ENCODE results near the gene FAM193A. TPM values are rescaled to one million over a fixed set of nuclear protein-coding genes. Genes with fewer than 3 reads are reported as not detected.
A peak's percentile ranks its signal among the peaks of the same experiment; 100 is the strongest.
"Not testable (repeated sequence)": the region's sequence is repeated elsewhere in the genome, so short reads cannot be mapped to it uniquely, and the experiment has no call there.

The FAM193A gene
- polyA plus RNA-seq, 1 experiment: 5.9 TPM

DNA sequence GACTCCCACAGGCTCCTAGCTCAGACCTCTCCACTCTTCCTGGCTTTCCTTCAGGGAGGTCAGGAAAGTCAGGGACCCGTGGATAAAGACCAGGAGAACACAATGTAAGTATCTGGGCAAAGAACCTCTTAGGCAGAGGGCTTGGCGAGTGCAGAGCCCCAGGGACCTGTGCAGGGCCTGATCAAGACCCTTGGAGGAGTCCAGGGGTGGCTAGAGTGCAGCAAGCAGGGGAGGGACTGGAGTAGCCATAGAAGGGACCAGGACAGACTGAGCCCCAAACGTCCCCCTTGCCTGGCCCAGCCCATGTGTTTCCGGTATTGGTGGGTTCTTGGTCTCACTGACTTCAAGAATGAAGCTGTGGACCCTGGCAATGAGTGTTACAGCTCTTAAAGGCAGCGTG, 225.6 kb downstream of the FAM193A start:
- no peak for TF ChIP-seq CTCF (IDR thresholded peaks at IDR 0.05; ENCODE audit: insufficient read depth, low read depth, low read length)
- ChIA-PET POLR2A (no interaction called here), CTCF (interaction anchor here (0.6 to 1.9 kb wide), 4 partner anchors 10 to 152 kb away, joined by 3 to 5 read pairs (median 4); no protein-coding TSS in a partner anchor)
- no peaks in the 10 kb centered on the region for H3K27me3 ChIP-seq (ENCODE audit: control insufficient read depth, insufficient read depth, low read length)
- H3K4me3 ChIP-seq (ENCODE audit: low read depth, low read length): no peak overlapping the region
- DNase-seq (ENCODE audit: low read depth): no peak
- H3K36me3 ChIP-seq (ENCODE audit: control insufficient read depth, insufficient read depth, low read length): no peaks in the 10 kb centered on the region

DNA sequence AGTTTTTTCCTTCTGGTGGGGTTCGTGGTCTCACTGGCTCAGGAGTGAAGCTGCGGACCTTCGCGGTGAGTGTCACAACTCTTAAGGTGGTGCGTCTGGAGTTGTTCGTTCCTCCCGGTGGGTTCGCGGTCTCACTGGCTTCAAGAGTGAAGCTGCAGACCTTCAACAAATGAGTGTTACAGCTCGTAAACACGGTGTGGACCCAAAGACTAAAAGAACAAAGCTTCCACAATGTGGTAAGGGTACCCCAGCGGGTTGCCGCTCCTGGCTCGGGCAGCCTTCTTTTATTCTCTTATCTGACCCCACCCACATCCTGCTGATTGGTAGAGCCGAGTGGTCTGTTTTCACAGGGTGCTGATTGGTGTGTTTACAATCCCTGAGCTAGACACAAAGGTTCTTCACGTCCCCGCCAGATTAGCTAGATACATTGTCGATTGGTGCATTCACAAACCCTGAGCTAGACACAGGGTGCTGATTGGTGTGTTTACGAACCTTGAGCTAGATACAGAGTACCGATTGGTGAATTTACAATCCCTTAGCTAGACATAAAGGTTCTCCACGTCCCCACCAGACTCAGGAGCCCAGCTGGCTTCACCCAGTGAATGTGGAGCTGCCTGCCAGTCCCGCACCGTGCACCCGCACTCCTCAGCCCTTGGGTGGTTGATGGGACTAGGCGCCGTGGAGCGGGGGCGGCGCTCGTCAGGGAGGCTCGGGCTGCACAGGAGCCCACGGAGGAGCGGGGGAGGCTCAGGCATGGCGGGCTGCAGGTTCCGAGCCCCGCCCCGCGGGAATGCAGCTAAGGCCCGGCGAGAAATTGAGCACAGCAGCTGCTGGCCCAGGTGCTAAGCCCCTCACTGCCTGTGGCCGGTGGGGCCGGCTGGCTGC, 226.3 kb downstream of the FAM193A start:
- CTCF ChIA-PET: interaction anchor here (0.6 to 2.2 kb wide), 13 partner anchors 10 to 273 kb away, joined by 3 to 10 read pairs (median 4); no protein-coding TSS in a partner anchor

DNA sequence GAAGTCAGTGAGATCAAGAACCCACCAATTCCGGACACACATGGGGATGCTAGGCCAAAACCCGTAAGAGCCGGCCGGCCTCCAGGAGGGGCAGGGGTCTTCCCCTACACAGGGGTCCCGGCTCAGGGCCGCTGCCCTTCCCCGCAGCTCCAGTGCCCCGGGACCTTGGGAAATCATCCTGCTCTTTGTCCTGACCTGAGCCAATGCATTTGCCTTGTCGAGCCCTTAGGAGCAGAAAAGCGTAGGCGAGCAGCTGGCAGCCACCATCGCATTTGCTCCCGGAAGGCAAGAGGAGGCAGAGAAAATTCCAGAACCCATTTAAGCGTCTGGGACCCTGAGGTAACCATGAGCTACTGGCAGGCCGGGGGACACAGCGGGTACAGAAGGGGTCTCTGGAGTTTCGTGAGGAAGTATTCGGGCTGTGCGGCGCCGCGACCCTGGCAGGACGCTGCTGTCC, 227.1 kb downstream of the FAM193A start:
- no peak for TF ChIP-seq CTCF (IDR thresholded peaks at IDR 0.05; ENCODE audit: insufficient read depth, low read depth, low read length)
- ChIA-PET POLR2A (no interaction called here), CTCF (interaction anchor here (0.6 to 2.2 kb wide), 24 partner anchors 10 to 278 kb away, joined by 3 to 10 read pairs (median 4); no protein-coding TSS in a partner anchor)
- peak overlapping the region; percentile 54 for H3K4me3 ChIP-seq (ENCODE audit: low read depth, low read length)
- H3K36me3 ChIP-seq (ENCODE audit: control insufficient read depth, insufficient read depth, low read length): no peaks in the 10 kb centered on the region
- no peaks in the 10 kb centered on the region for H3K27me3 ChIP-seq (ENCODE audit: control insufficient read depth, insufficient read depth, low read length)
- no peak for DNase-seq (ENCODE audit: low read depth)

More for the DNA sequence above, 226.3 kb downstream of the FAM193A start:
- H3K4me3 ChIP-seq (ENCODE audit: low read depth, low read length); H3K27me3 ChIP-seq (ENCODE audit: control insufficient read depth, insufficient read depth, low read length); H3K36me3 ChIP-seq (ENCODE audit: control insufficient read depth, insufficient read depth, low read length); DNase-seq (ENCODE audit: low read depth): not testable (repeated sequence)
- POLR2A ChIA-PET: interaction anchor here (0.6 kb wide), 1 partner anchor 79 kb away, joined by 9 read pairs; no protein-coding TSS in a partner anchor

- ChIA-PET CTCF (interaction anchor here (1.0 kb wide), 1 partner anchor 10 kb away, joined by 3 read pairs; the partner anchor contains the start of gene TNIP2), POLR2A (no interaction called here)
- no peak for TF ChIP-seq CTCF (IDR thresholded peaks at IDR 0.05; ENCODE audit: insufficient read depth, low read depth, low read length)
These were observed 229.5 kb downstream of the FAM193A start for GRCh38 chr4:2765832-2766526.

GRCh38 chr4:2767046-2767704, 230.7 kb downstream of the FAM193A start:
- H3K27me3 ChIP-seq (ENCODE audit: control insufficient read depth, insufficient read depth, low read length): no peaks in the 10 kb centered on the region
- H3K4me3 ChIP-seq (ENCODE audit: low read depth, low read length): no peak overlapping the region
- ChIA-PET POLR2A (no interaction called here), CTCF (interaction anchor here (0.8 to 1.0 kb wide), 2 partner anchors 11 to 195 kb away, joined by 3 read pairs; partner anchors contain the start of gene TNIP2)
- no peak for TF ChIP-seq CTCF (IDR thresholded peaks at IDR 0.05; ENCODE audit: insufficient read depth, low read depth, low read length)
- no peak for DNase-seq (ENCODE audit: low read depth)
- no peaks in the 10 kb centered on the region for H3K36me3 ChIP-seq (ENCODE audit: control insufficient read depth, insufficient read depth, low read length)

More at GRCh38 chr4:2765832-2766526, 229.5 kb downstream of the FAM193A start:
- Histone ChIP-seq H3K4me3 (ENCODE audit: low read depth, low read length) (no peak overlapping the region), H3K36me3 (ENCODE audit: control insufficient read depth, insufficient read depth, low read length) (no peaks in the 10 kb centered on the region), H3K27me3 (ENCODE audit: control insufficient read depth, insufficient read depth, low read length) (no peaks in the 10 kb centered on the region)
- no peak for DNase-seq (ENCODE audit: low read depth)
